DMS53 (cell line): ENCODE data around the gene ARHGAP10.

Experiments
- DNase-seq: peaks from one replicate; lab custom pipeline; 2025; lab: John Stamatoyannopoulos, UW

ARHGAP10 gene

DNA sequence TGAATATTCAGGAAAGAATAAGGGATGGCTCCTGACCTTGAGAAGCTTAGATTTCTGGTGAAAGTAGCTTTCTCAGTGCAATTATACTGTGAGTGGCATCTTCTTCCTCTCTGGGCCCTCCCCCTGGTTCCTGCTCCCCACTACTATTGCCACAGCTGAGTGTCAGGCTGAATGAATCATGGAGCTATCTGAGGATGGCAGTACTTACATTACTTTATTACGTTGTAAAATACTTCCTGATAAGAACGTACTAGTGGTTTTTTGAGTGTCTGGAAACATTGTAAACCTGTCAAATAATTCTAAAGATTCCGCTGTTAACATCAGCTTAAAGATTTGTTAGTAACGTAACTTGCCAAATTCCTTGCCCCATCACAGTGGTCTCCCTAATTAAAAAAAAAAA, 36.2 kb downstream of the ARHGAP10 start:
- DNase-seq, result no peak

DNA sequence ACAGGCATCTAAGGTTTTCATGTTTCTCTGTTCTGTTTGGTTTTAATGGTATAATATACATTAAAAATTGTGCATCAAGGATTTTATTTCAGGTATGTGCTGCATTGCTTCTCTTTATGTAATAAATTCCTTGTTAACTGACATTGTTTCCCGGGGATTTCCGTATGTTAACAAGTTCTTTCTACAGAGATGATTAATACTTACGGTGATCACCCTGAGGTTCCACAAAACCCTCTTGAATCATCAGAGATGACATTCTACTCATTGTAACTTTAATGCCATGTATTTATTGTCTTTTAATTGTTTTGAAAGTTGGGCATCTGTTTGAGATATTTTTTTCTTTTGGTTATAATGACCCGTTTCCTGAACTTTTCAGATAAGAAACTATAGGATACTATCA, 37.5 kb downstream of the ARHGAP10 start:
- no peak for DNase-seq

DNA sequence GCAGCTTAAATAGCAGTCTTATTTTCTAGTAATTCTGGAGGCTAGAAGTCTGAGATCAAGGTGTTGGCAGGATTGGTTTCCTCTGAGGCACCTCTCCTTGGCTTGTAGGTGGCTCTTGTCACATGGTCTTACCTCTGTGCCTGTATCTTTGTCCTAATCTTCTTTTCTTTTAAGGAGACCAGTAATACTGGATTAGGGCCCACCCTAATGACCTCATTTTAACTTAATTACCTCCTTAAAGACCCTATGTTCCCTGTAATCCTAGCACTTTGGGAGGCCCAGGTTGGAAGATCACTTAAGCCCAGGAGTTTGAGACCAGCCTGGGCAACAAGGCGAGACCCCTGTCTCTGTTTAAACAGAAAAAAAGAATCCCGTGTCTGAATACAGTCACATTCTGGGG, 38.9 kb downstream of the ARHGAP10 start:
- no peak for DNase-seq

- DNase-seq, result peak; percentile 48
Observed at GRCh38 chr4:147772056-147772455, 40.2 kb downstream of the ARHGAP10 start.

DNA sequence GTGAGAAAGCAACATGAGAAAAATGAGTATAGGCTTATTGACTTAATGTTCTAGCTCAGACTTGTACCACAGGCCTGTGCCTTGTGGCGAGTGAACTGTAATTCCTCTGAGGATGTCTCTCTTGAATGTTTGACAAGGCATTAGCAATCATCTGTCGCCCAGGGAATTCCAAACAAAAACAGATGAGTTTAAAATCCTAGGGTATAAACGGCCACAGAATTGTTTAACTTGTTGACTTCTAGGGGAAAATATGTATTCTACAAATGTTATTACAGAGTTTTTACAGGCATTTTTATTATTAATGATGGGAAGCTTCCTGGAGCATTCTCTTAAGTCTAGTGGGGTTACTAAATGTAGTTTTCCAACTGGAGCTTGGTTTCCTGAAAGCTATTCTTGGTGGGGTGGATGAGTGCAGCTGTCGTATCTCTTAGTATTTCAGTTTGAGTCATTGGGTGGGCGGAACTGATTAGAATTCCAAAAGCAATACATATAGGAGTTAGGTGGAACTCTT, 40.6 kb downstream of the ARHGAP10 start:
- peak; percentile 62 for DNase-seq

DNA sequence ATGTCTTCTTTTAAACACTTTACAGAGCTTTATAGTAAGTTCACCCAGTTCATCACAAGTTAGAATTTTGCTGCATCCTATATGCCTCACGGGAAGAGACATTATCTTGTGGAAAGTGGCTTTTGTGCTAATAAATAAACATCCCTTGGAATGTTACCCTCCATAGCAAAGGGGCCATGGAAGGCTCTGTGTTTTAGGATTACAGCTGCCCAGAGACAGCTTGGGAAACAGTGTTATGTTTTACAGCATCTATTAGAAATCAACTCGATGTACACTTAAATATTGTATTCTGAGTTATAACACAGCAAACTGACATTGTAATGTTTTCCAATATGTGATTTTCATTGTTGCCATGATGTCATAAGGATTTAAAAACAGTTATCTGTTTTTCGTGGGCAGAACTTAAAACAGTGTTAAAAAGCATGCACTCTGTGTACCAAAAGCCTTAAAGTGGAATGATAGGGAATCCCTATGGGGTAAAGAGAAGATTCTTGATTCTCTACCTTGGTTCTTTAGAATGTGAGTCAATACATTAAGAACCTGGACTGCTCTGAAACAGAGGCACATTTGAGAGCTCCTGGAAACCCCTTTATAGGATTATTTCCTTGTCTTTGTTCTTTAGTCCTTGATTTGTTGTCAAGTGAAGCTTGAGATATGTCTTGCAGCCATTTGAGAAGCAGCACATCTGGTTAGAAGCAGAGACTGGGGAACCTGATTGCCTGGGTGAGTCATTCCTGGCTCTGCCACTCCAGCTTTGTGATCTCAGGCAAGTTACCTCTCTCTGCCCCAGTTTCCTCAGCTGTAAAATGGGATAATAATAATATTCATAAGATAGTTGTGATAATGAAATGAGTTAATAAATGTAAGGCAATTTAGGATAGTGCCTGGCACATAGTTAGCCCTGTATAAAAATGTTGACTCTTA, 41.6 kb downstream of the ARHGAP10 start:
- peak; percentile 52 for DNase-seq

GRCh38 chr4:147776716-147777115, 44.8 kb downstream of the ARHGAP10 start:
- no peak for DNase-seq

- no peak for DNase-seq
Observed at GRCh38 chr4:147777456-147778091, 45.7 kb downstream of the ARHGAP10 start.

DNA sequence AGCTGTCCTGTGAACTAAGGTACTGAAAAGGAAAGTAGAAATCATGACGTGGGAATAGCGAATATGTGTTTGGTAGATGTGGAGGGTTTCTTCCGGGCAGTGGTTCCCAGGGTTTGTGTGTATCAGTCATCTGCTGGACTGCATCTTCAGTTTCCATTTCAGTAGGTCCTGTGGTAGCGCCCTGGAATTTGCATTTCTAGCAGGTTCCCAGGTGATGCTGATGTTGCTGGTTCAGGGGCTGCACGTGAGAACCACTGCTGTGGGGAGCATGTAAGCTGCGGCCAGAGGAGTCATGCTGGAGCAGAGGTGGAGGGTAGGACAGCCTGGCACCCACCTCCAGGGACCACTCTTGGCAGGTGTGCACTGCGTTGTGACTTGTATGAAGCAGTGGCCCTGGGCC, 47.1 kb downstream of the ARHGAP10 start:
- DNase-seq, result no peak

DNA sequence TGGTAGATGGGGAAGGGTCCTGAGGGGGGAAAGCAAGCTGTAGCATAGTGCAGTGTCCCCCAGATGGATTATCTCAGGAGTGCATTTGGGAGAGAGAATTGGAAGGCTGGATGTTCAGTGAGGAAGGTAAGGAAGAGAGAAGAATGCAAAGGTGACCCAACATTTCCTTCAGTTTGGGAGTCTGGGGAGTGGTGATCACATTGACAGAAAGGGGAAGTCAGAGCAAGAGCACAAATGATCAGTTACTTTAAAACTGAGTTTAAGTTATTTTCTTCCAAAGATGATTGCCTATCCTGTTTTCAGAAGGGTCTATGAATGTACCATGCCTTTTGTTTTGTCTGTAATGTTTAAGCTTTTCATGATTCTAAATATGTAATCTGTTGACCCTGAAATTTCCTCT, 47.6 kb downstream of the ARHGAP10 start:
- DNase-seq, result no peak

- no peak for DNase-seq
Observed at GRCh38 chr4:147780137-147780777, 48.4 kb downstream of the ARHGAP10 start.

GRCh38 chr4:147782087-147782781, 50.3 kb downstream of the ARHGAP10 start:
- peak; percentile 81 for DNase-seq

DNA sequence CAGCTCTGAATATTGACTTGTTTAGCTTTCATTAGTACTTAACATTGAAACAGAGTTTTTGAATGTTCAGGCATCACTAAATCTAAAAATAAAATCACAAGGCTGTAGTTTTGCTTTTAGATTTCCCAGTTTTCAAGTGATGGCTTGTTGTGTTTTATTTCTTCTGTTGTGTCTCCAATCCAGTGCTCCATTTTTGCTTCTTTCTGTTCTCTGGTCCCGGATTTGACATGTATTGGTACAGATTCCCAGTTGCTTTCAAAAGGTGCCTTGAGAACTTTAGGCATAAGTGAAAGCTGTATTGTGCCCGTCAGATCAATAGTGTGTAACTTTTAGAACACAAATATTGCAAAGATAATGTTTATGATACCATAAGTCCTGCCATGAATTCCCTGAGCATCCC, 53.2 kb downstream of the ARHGAP10 start:
- DNase-seq, result peak; percentile 21

- peak; percentile 45 for DNase-seq
Observed at GRCh38 chr4:147786031-147786430, 54.1 kb downstream of the ARHGAP10 start.

GRCh38 chr4:147786531-147786930, 54.6 kb downstream of the ARHGAP10 start:
- no peak for DNase-seq

DNA sequence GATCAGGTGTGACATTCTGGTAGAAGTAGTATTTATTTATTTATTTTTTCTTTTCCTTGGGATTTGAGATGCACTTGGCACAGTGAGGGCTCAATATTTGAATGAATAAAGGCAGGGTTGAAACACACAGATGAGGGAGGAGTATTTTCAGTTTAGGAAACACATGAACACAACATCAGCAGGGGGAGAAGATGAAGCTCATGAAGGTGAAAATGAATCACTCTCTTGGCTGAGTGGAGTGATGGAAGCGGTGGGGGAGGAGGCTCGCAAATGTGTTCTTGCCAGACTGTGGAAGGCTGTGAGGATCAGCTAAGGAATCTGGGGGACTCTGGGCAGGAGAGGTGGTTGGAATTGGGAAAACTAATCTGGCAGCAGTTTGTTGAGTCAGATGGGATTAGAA, 55.3 kb downstream of the ARHGAP10 start:
- no peak for DNase-seq

GRCh38 chr4:147788791-147789190, 56.9 kb downstream of the ARHGAP10 start:
- no peak for DNase-seq

DNA sequence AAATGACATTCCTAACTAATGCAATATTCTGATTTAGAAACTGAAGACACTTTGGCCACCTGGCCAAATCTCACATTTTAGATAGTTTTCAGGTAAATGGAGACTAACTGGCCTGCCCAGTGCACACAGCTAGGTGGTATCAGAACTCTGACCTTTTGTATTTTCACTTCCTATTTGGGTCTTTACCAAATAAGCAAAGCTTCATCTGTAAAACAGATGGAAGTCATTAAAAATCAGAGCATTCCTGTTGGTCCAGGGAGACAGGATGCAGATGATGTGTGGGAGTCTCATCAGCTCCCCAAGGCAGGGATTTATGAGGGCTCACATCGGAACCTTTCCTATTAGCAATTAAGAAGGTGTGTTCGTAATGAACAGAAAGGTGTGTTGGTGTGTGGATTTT, 57.7 kb downstream of the ARHGAP10 start:
- no peak for DNase-seq

- DNase-seq, result peak; percentile 71
Observed at GRCh38 chr4:147790412-147790811, 58.5 kb downstream of the ARHGAP10 start.

- no peak for DNase-seq
Observed at GRCh38 chr4:147791341-147791740, 59.5 kb downstream of the ARHGAP10 start.

GRCh38 chr4:147791865-147792264, 60.0 kb downstream of the ARHGAP10 start:
- no peak for DNase-seq
